GM10266 (cell line): ENCODE data around the gene NUF2.

Experiments used
- DNase-seq: peaks from one replicate; pipeline ENCODE4 v3.0.0; 2012; ENCODE audit errors: extremely low spot score
- CTCF ChIP-seq: IDR thresholded peaks from 2 replicates; pipeline ENCODE4 v1.5.1; 2012; ENCODE audit warnings: mild to moderate bottlenecking, low read depth; ENCODE audit not compliant: control insufficient read depth, insufficient read depth; ENCODE audit errors: missing control alignments

The NUF2 gene

GRCh38 chr1:163372576-163372975, 50.8 kb downstream of the NUF2 start:
- no peak for TF ChIP-seq CTCF
- DNase-seq, result no peak

- no peak for TF ChIP-seq CTCF
Observed at GRCh38 chr1:163378554-163378953, 56.8 kb downstream of the NUF2 start.

GRCh38 chr1:163379801-163380200, 58.0 kb downstream of the NUF2 start:
- DNase-seq, result no peak
- no peak for TF ChIP-seq CTCF

More at GRCh38 chr1:163378554-163378953, 56.8 kb downstream of the NUF2 start:
- DNase-seq, result no peak

- TF ChIP-seq CTCF, result no peak
- DNase-seq, result no peak
Observed at GRCh38 chr1:163381487-163382184, 59.9 kb downstream of the NUF2 start.

- DNase-seq, result no peak
- no peak for TF ChIP-seq CTCF
Observed at GRCh38 chr1:163382395-163382794, 60.6 kb downstream of the NUF2 start.

DNA sequence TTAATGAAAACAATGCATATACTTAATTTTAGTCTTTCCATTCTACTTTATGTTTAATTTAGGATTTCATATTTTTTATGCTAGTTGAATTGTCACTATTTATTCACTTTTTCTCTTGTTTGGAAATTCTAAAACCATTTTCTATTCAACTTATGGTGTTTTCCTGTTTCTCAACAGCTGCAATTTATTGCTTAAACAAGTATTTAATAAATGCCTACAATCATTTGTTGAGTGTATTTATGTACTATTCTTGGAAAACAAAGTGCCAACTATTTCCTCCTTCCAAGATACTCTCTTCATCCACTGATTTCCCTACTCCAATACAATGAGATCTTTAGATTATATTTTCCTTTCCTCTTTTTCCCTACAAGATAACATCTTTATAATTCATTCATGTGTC, 65.4 kb downstream of the NUF2 start:
- DNase-seq, result no peak

DNA sequence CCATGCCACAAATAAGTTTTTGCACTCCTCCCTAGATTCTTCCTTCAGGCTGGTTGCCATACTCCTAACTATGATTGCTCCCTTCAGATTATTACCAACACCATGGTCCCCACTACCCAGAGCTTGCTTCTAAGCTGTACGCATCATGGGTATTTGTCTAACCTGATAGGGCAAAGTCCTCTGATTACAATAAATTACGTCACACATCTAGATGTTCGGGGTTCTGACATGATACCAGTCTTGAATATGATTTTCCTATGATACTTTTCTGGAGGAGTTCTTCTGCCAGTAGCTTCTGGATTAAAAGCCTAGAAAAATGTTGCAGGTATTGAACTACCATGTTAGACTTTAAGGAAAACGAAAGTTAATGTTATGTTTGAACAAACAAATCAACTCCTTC, 67.2 kb downstream of the NUF2 start:
- no peak for TF ChIP-seq CTCF
- DNase-seq, result no peak

More for the DNA sequence above, 65.4 kb downstream of the NUF2 start:
- no peak for TF ChIP-seq CTCF
